Chondrocyte (in vitro differentiated cells): Measurements from ENCODE around the gene PRELID2. TPM values are rescaled to one million over a fixed set of nuclear protein-coding genes. Genes with fewer than 3 reads are reported as not detected.

Experiments used
- DNase-seq: peaks from one replicate; pipeline ENCODE4 v3.0.0; 2021; ENCODE audit warnings: mixed read lengths, low spot score
- H3K27ac Mint-ChIP-seq: one replicate; pipeline ENCODE4 v1.8.0; 2021; ENCODE audit warnings: mild to moderate bottlenecking, moderate library complexity, mixed read lengths; ENCODE audit not compliant: unreplicated experiment
- H3K27me3 Mint-ChIP-seq: 2 replicates; pipeline ENCODE4 v1.8.0; 2021; ENCODE audit warnings: low read depth, mixed read lengths
- H3K36me3 Mint-ChIP-seq: 2 replicates; pipeline ENCODE4 v1.8.0; 2021; ENCODE audit warnings: low read depth, mixed read lengths
- H3K4me1 Mint-ChIP-seq: 2 replicates; pipeline ENCODE4 v1.8.0; 2021; ENCODE audit warnings: low read depth, mild to moderate bottlenecking, mixed read lengths
- H3K4me3 Mint-ChIP-seq: one replicate; pipeline ENCODE4 v1.8.0; 2021; ENCODE audit warnings: mild to moderate bottlenecking, moderate library complexity, mixed read lengths; ENCODE audit not compliant: unreplicated experiment
- H3K9me3 Mint-ChIP-seq: 2 replicates; pipeline ENCODE4 v1.8.0; 2021; ENCODE audit warnings: low read depth, mixed read lengths
- long read RNA-seq: library from polyadenylated mRNA; stranded (forward); transcript quantifications from one replicate; pipeline ENCODE4 v2.0.0, GENCODE V29; 2021
- total RNA-seq: library from RNA; stranded (reverse); gene quantifications from 3 replicates; pipeline ENCODE4 v1.2.1, GENCODE V29; 2021
- TF ChIP-seq, protein P1 (sequence below): fragments of 200-600 bp; sonication (generic); IDR thresholded peaks from 2 replicates; pipeline ENCODE4 v1.5.0; 2021; ENCODE audit warnings: antibody characterized with exemption, mild to moderate bottlenecking, moderate library complexity

PRELID2 gene
- 2.5 to 6.6 TPM (median 6.2 TPM) in 3 replicates for total RNA-seq
- long read RNA-seq, partial matches to known transcripts = 0 of 2 reads
- long read RNA-seq, other reads (novel, unspliced or antisense) = 2 of 2 reads

DNA sequence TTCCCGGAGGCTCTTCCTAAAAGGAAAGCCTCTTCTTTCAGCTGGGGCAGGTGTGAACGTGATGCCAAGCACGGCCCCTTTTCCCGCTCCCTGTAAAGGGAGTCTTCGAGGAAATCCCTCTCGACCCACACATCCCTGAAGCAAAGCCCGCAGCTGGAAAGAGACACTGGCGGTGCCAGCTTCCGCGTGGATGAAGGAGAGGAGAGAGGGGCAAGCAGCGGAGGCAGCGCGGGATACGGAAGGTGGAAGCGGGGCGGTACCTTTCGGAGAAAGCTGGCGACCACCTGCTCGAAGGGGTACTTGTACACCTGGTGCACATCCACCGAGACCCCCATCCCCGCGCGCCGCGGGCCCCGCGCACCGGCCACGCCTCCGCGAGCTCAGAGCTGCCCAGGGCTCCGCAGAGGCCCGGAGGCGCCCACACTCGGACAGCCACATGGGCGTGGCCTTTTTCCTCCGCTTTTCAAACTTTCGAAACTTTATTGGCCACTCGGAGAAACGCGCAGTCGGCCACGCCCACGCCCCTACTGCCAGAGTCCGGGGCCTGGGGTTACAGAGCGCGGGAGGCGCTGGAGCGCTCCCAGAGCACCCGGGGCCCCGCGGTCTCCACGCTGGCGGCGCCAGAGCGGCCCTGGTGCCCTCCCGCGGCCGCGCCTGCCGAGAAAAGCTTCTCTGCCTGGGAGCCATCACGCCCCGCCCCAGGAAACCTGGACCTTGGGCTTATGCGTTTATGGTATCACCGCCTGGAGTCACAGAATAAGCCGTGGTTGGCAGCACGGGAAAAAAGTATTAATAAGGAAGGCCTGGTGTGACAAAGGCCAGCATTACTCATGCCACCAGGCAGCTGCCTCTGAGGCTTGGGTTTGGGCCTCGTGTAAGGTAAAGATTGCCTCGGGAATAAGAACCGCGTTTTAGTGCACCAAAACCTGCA is at the start of gene PRELID2:
TSS of gene PRELID2 (minus strand) at position 426 of the 931 bp plus-strand sequence. CDS start at position 335, 91 bp downstream.
- TF ChIP-seq, protein P1, sequence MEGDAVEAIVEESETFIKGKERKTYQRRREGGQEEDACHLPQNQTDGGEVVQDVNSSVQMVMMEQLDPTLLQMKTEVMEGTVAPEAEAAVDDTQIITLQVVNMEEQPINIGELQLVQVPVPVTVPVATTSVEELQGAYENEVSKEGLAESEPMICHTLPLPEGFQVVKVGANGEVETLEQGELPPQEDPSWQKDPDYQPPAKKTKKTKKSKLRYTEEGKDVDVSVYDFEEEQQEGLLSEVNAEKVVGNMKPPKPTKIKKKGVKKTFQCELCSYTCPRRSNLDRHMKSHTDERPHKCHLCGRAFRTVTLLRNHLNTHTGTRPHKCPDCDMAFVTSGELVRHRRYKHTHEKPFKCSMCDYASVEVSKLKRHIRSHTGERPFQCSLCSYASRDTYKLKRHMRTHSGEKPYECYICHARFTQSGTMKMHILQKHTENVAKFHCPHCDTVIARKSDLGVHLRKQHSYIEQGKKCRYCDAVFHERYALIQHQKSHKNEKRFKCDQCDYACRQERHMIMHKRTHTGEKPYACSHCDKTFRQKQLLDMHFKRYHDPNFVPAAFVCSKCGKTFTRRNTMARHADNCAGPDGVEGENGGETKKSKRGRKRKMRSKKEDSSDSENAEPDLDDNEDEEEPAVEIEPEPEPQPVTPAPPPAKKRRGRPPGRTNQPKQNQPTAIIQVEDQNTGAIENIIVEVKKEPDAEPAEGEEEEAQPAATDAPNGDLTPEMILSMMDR = peak; percentile 49
- Mint-ChIP-seq H3K4me1 (peaks cover 27% of the 10 kb centered on the region), H3K9me3 (no peaks in the 10 kb centered on the region), H3K27me3 (no peaks in the 10 kb centered on the region), H3K36me3 (no peaks in the 10 kb centered on the region), H3K4me3 (peak within 1 kb of the TSS; percentile 73), H3K27ac (no peak within 1 kb of the TSS)
- peak; percentile 95 for DNase-seq

DNA sequence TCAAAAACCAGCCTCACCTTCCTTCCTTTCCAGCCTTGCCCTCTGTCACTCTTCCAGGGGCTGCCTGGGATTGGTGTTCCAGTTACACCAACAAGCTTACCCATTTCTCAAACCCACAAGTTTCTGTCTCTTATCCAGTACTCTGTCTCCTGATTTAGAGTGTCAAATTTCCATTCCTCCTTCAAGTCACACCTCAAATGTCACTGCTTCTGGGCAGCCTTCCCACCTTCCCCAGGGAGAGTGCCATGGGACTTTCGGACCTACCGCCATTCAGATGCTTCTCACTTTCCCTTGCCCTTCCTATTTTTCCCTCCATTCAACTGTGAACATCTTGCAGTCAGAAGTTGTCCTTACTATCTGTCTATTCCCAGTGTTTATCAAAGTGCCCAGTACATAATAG is 39.6 kb upstream of the PRELID2 start:
- Mint-ChIP-seq H3K9me3 (peaks cover 9% of the 10 kb centered on the region), H3K4me1 (no peaks in the 10 kb centered on the region), H3K27ac (no peak overlapping the region), H3K27me3 (peaks cover 2% of the 10 kb centered on the region), H3K36me3 (peaks cover 8% of the 10 kb centered on the region), H3K4me3 (no peak overlapping the region)
- TF ChIP-seq, protein P1 = no peak
- DNase-seq = no peak

DNA sequence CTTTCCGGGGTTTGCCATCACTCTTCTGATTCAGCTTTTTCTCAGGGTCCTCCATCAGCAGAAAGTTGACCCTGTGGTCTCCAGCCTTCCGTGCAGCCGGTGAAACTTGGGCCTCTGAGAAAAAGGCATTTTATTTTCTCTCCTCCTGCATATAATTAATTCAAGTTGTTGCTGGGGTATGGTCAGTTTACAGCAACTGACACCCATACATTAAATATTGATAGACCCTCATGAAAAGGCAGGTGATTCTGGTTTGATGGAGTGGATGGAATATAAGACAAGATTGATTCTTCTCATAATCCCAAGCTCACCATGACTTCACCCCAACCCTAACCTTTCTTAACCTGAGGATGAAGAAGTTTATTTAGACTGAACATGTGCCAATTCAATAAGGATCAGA is 37.8 kb upstream of the PRELID2 start, which contains the start of gene GRXCR2:
TSS of gene GRXCR2 (minus strand) at position 101 of the 400 bp plus-strand sequence. CDS start at position 55, 46 bp downstream.
- no peak for DNase-seq
- TF ChIP-seq, protein P1 = no peak
- Mint-ChIP-seq H3K36me3 (no peaks in the 10 kb centered on the region), H3K4me1 (no peaks in the 10 kb centered on the region), H3K4me3 (no peak within 1 kb of the TSS), H3K27me3 (no peaks in the 10 kb centered on the region), H3K27ac (no peak within 1 kb of the TSS), H3K9me3 (no peaks in the 10 kb centered on the region)

DNA sequence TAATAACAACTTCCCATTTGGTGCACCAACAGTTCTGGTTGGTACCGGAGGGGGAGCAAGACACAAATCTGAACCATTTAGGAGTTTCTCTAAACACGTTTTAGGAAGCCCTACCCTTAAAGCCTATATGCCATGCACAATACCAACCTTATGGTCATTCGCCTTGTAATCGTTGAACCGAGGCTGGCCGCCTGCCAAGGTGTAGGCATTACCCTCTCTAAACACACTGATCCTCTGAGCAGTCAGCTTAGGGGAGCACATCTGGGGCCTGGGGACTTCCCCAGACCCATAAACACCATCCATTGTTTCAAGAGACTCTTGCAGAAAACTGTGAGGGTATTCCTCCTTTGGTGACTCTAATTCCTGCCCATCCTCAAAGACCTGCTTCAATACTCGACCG is 37.3 kb upstream of the PRELID2 start:
- Mint-ChIP-seq H3K4me1 (no peaks in the 10 kb centered on the region), H3K4me3 (no peak overlapping the region), H3K9me3 (no peaks in the 10 kb centered on the region), H3K27me3 (no peaks in the 10 kb centered on the region), H3K27ac (no peak overlapping the region), H3K36me3 (no peaks in the 10 kb centered on the region)
- TF ChIP-seq, protein P1 = no peak
- no peak for DNase-seq

DNA sequence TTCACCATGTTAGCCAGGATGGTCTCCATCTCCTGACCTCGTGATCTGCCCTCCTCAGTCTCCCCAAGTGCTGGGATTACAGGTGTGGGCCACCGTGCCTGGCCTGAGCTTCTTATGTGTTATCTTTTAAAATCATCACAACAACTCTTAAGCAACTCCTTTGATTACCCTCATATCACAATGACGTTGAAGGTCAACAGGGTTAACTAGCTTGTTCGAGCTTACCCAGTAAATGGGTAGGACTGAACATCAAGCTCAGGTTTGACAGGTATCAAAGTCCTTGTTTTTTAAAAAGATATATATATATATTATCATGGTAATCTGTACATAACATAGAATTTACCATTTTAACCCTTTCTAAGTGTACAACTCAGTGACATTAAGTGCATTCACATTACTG is 34.6 kb upstream of the PRELID2 start:
- no peak overlapping the region for H3K27ac Mint-ChIP-seq
- no peaks in the 10 kb centered on the region for H3K36me3 Mint-ChIP-seq
- no peaks in the 10 kb centered on the region for H3K4me1 Mint-ChIP-seq
- H3K27me3 Mint-ChIP-seq = no peaks in the 10 kb centered on the region
- no peaks in the 10 kb centered on the region for H3K9me3 Mint-ChIP-seq
- TF ChIP-seq, protein P1 = no peak
- DNase-seq = no peak
- no peak overlapping the region for H3K4me3 Mint-ChIP-seq
